VCaP (cell line): ENCODE data around the gene POU3F3.
A peak's percentile ranks its signal among the peaks of the same experiment; 100 is the strongest.

Experiments used
- H3K27ac ChIP-seq: fragments of 450-650 bp; 2 replicates; pipeline ENCODE4 v1.5.1; 2017
- CTCF ChIP-seq: fragments of 450-650 bp; conservative IDR thresholded peaks from 2 replicates; pipeline ENCODE4 v1.5.1; 2017; ENCODE audit warnings: mild to moderate bottlenecking, moderate library complexity

The POU3F3 gene

GRCh38 chr2:104885119-104885782, 31.3 kb downstream of the POU3F3 start:
- TF ChIP-seq CTCF, result no peak
- H3K27ac ChIP-seq, result no peak overlapping the region

- TF ChIP-seq CTCF, result no peak
- H3K27ac ChIP-seq, result no peak overlapping the region
Measured at GRCh38 chr2:104887676-104888075, 33.8 kb downstream of the POU3F3 start.

GRCh38 chr2:104888489-104889258, 34.8 kb downstream of the POU3F3 start:
- TF ChIP-seq CTCF, result no peak
- peak overlapping the region; percentile 21; the same call in 1 of the 2 replicates for H3K27ac ChIP-seq

- peak overlapping the region; percentile 21; the same call in 1 of the 2 replicates for H3K27ac ChIP-seq
- TF ChIP-seq CTCF, result no peak
Measured at GRCh38 chr2:104889291-104889959, 35.5 kb downstream of the POU3F3 start.

GRCh38 chr2:104889960-104890684, 36.2 kb downstream of the POU3F3 start:
- no peak for TF ChIP-seq CTCF
- H3K27ac ChIP-seq, result peak overlapping the region; percentile 21; the same call in 1 of the 2 replicates

- H3K27ac ChIP-seq, result no peak overlapping the region
- TF ChIP-seq CTCF, result no peak
Measured at GRCh38 chr2:104890685-104891069, 36.8 kb downstream of the POU3F3 start.

- H3K27ac ChIP-seq, result no peak overlapping the region
Measured at GRCh38 chr2:104891145-104891544, 37.2 kb downstream of the POU3F3 start.

More at GRCh38 chr2:104891145-104891544, 37.2 kb downstream of the POU3F3 start:
- no peak for TF ChIP-seq CTCF
